ENCODE data around the gene PTPRCAP.
"Not testable (repeated sequence)": the region's sequence is repeated elsewhere in the genome, so short reads cannot be mapped to it uniquely, and the experiment has no call there.

PTPRCAP gene, protein sequence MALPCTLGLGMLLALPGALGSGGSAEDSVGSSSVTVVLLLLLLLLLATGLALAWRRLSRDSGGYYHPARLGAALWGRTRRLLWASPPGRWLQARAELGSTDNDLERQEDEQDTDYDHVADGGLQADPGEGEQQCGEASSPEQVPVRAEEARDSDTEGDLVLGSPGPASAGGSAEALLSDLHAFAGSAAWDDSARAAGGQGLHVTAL

DNA sequence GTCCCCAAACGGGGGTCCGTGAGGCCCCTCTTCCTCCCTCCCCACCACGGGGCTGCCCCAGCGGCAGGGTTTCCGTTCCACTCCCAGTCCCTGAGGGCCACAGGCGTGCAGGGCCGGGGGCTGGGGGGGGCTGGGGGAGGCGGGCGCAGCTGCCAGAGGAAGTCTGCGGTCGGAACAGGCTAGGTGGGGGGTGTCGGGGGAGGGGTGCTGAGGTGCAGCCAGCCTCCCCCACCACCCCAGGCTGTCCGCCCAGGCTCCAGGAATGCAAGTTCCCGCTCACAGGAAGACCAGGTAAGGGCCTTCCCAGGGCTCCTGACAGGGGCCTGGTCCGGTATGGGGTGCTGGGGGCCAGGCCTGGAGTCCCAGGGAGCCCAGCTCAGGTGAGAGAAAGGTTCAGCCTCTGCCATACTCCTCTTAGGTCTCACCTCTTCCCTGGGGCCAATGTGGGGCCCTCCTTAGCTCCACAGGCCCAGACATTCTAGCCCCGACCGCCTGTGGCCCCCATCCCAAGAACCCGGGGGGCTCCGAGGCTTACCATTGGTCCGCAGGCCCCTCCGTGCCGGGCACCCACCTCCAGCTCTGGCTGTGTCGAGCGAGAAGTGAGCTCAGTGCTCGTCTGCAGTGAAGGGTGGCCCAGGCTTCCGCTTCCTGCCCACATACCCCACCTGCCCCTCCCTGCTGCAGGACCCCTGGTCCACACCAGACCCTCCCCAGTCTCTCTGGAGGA lies at the start of gene PTPRCAP:
Gene PTPRCAP (minus strand): TSS at position 601 of the 727 bp plus-strand sequence. CDS start 63 bp downstream, at position 538.
- DNase-seq: peak; percentile 84

DNA sequence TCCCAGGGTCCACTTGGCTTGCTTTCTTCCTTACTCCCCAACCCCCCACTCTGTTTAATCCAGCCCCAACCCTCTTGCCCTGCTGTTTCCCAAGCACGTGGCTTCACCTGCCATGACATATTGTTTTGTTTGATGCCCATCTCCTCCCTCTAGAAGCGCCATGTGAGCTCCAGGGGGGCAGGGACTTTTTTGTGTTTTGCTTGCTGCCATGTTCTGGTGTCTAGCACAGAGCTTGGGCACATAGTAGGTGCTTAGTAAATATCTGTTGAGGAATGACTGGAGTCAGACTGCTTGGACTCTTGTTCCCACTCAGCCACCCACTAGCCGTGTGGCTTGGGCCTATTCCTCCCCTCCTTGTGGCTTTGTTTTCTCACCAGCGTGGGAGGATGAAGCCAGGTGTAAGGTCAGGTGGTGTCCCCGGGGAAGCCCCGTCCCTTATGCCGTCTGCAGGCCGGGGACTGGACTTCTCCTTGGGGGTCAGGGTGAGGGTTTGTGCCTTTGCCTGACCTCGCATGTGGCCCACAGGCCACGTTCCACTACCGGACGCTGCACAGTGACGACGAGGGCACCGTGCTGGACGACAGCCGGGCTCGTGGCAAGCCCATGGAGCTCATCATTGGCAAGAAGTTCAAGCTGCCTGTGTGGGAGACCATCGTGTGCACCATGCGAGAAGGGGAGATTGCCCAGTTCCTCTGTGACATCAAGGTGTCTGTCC lies 49.2 kb upstream of the PTPRCAP start:
- DNase-seq: no peak

DNA sequence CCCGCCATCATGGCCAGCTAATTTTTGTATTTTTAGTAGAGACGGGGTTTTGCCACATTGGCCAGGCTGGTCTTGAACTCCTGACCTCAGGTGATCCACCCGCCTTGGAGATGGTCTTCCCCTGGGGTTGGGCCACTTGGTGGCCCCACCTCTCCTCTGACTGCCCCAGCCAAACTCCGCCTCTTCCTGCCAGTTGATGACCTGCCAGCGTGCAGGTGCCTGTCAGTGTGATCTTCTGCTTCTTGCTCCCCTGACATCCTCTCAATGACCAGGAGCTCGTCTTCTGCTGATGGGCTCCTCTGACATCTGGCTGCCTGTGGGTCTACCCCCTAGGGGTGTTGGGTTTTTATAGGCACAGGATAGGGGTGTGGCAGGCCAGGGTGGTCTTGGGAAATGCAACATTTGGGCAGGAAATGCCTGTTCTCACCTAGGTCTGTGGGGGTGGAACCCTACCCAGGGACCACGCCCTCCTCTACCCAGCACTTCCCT lies 48.4 kb upstream of the PTPRCAP start:
- DNase-seq: not testable (repeated sequence)

DNA sequence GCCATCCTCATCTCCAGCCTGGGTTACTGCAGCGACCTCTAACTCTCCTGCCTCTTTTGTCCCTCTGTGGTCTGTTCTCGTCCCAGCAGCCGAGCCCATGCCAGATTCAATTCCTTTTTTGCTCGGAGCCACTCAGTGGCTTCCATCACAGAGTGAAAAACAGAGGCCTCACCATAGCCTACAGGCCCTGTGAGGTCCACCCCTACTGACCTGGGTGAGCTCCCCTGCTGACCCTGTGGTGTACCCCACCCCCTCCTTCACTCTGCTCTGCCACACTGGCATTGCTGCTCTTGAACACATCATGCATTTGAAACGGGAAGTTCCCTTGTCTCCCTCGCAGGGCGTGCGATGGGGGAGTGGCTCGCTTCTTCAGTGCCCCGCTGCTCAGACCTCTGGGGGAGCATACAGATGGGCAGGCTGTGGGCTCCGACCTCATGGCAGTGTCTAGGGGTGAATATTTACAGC lies 47.4 kb upstream of the PTPRCAP start:
- DNase-seq: no peak

DNA sequence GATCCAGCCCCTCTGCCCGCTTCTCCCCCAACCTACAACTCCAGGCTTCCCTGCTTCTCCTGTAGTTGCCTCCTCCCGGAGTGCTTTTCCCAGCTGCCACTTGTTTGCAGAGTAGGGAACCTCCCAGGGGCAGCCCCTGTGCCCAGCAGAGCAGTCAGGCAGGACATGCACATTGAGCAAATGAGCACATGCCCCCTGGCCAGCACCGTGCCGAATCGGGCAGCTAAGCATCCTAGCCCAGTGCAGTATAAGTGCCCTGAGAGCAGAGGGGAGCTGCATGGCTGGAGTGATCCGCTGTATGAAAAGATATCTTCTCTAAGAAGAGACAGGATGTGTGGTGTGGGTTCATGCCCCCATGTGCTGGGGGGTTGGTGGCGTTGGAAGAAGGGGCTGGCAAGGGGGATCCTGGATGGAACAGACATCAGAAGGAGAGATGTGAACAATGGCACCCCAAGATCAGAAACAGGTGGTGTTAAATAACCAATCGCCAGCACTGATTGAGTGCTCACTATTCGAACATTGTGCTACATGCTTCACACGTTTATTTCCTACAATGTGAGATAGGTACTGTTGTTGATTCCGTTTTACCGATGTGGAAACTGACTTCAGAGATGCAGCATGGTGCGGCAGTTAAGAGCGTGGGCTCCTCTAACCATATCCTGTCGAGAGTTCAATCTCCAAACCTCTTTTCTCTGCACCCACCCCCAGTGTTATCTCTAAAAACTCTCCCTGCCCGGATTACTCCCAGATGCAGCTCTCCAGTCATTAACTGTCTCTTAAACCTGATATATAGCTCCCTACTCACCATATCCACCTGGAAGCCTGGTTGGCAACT lies 46.6 kb upstream of the PTPRCAP start:
- DNase-seq: no peak

DNA sequence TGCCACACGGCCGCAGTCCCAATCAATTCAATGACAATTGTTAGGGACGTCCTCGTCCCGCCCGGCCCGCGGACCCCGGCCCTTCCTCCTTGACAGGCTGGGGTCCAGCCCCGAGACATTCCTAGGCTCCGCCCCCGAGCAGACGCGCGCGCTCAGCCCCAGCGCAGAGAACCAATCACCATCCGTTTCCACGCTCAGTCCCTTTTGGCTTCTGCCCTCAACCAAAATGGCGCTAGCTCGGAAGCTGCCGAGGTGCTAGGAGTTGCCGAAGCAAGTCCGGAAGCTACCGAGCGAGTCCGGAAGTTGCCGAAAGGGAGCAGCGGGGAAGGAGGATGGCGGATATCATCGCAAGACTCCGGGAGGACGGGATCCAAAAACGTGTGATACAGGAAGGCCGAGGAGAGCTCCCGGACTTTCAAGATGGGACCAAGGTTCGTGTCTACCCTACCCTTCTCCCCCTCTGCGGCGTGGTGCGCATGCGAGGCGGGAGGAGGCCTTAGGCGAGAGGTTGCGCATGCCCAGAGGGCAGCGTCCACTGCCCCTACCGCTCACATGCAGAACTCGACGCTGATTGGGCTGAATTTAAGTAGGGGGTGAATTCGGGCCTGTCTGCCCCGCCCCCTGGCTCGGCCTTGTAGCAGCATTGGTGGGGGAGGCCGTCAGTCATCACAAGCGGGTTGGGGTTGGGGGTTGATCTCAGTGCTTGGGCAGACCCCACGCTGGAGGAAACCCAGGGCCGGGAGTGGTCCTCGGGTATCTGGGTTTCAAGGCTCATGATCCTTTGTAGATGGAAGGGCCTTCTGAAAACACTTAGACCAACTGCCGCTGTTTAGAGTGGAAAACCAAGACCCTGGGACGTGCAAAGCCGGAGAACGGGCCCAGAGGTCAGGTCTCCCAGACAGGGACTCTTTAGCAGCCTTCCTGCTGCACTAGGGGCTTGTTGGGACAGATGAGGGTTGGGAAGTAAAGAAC lies 45.6 kb upstream of the PTPRCAP start, which contains the start of gene AIP:
Gene AIP (plus strand): TSS at position 200 of the 972 bp plus-strand sequence. CDS start 133 bp downstream, at position 333.
- DNase-seq: peak; percentile 99

DNA sequence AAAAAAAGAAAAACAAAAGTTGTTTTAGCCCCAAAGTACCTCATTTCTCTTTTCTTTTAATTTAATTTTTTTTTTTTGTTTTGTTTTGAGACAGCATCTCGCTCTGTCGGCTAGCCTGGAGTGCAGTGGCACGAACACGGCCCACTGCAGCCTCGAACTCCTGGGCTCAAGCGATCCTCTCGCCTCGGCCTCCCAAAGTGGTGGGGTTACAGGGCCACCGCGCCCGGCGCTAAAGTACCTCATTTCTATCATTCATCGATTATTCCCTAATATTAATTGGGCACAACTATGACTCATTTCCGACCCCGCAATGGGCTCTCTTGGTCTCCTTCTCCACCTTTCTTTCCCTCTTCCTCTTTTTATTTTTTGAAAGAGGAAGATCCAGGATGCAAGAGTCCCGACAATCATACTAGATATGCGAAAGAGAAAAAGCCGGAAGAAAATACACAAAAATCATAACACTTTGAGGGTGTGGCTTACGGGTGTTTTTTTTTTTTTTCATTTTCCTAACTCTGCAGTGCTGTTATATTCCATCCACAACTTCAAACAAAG lies 44.9 kb upstream of the PTPRCAP start:
- DNase-seq: no peak

DNA sequence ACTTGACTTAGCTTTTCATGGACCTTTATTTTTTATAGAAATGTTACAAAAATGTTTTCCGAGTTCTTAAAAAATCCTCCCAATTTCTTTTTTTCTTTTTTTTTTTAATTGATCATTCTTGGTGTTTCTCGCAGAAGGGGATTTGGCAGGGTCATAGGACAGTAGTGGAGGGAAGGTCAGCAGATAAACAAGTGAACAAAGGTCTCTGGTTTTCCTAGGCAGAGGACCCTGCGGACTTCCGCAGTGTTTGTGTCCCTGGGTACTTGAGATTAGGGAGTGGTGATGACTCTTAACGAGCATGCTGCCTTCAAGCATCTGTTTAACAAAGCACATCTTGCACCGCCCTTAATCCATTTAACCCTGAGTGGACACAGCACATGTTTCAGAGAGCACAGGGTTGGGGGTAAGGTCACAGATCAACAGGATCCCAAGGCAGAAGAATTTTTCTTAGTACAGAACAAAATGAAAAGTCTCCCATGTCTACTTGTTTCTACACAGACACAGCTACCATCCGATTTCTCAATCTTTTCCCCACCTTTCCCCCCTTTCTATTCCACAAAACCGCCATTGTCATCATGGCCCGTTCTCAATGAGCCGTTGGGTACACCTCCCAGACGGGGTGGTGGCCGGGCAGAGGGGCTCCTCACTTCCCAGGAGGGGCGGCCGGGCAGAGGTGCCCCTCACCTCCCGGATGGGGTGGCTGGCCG lies 40.0 kb upstream of the PTPRCAP start:
- not testable (repeated sequence) for DNase-seq

DNA sequence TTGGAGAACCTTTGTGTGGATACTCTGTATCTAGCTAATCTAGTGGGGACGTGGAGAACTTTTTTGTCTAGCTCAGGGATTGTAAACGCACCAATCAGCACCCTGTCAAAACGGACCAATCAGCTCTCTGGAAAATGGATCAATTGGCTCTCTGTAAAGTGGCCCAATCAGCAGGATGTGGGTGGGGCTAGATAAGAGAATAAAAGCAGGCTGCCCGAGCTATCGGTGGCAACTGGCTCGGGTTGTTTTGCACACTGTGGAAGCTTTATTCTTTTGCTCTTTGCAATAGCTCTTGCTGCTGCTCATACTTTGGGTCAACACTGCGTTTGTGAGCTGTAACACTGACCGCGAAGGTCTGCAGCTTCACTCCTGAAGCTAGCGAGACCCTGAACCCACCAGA lies 39.2 kb upstream of the PTPRCAP start:
- not testable (repeated sequence) for DNase-seq

DNA sequence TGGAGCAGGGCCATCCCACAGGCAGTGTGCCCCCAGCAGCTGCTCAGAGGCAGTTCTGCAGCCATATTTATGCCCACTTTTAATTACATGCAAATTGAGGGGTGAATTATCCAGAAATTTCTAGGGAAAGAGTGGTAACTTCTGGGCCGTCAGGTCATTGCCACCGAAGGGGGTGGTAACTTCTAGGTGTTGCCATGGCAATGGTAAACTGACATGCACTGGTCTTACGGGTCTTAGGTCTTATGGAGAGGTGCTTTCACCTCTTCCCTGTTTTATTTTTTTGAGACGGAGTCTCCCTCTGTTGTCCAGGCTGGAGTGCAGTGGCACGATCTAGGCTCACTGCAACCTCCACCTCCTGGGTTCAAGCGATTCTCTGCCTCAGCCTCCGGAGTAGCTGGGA lies 35.4 kb upstream of the PTPRCAP start:
- DNase-seq: no peak

DNA sequence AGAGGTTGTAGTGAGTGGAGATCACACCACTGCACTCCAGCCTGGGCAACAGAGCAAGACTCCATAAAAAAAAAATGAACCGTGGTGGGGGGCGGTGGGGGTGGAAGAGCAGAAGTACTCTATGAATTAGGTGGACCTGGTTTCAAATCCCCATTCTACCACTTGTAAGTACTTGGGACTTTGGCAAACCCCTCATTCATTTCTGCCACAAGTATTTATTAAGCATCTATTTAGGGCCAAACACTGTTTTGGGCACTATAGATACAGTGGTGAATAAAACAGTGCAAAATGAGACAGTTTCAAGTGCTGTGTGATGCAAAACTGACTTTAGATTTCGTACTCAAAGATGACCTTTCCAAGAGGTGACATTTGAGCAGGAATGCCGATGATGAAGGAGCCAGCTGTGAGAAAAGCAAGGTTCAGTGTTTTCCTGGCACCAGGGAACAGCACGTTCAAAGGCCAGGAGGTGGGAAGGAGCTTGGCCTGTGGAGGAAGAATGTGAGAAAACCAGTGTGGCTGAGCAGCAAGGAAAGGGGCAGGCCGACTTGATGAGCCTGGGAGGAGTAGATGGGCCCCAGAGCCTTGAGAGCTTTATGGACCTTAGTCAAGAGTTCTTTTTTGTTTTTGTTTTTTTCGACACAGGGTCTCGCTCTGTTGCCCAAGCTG lies 33.0 kb upstream of the PTPRCAP start:
- DNase-seq: no peak

DNA sequence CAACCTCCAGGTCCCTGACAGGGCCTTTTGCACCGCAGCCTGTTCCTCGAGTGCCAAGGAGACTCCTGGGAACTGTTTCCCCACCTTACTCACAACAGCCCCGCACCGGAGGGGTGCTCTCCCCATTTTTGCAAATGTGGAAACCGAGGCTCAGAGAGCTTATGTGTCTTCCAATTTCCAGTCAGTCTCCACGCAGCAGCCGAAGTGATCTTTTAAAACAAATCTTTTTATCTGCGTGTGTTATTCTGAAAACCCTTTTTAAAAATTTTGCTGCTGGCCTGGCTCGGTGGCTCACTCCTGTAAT lies 32.0 kb upstream of the PTPRCAP start:
- DNase-seq: no peak

DNA sequence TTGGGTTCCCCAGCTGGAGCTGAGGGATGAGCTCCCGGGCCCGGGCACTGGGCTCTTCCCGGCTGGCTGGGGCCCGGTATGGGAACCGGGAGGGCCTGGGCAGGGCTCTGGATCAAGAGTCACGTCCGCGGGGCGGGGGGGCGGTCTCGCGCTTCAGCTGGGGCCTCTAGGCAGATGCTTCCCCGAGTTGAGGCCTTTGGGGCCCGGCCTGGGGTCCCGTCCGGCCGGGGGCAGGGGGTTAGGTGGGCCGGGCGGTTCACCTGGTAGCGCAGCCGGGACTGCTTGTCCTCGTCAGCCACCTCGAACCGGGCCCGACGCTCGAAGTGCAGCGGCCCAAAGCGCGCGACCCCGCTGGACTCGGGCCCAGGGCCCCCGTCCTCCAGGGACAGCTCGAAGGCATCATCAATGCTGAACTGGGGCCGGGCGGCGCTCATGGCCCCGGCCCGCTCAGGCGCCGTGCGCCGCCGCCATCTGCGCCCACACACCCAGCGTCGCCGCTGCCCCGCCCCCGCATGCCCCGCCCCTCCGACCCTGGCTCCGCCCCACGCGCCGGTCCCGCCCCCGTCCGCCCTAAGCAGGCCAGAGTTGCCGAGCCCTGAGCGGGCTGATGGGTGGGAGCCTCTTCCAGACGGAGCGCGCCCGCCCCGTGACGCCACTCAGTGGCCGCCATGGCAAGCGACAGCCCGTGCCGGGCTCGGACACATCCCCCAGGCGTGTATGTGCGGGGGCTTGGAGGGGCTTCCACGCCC lies 31.5 kb upstream of the PTPRCAP start, which contains the start of gene TMEM134:
Gene TMEM134 (minus strand): TSS at position 493 of the 749 bp plus-strand sequence. CDS start 59 bp downstream, at position 434.
- peak; percentile 83 for DNase-seq

DNA sequence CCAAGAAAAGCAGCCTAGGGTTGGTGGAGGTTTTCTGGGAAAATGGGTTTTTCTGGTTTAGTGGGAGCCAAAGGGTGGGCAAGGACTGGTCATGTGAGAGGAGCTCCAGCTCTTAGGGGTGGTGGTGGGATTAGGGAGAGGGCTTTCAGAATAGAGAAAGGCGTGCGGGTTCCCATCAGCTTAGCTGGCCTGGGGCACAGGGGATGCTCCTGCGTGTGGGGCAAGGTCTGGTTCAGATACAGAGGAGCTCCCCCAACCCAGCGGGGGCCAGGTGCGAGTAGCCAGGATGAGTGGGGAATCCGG lies 30.9 kb upstream of the PTPRCAP start:
- DNase-seq: no peak

DNA sequence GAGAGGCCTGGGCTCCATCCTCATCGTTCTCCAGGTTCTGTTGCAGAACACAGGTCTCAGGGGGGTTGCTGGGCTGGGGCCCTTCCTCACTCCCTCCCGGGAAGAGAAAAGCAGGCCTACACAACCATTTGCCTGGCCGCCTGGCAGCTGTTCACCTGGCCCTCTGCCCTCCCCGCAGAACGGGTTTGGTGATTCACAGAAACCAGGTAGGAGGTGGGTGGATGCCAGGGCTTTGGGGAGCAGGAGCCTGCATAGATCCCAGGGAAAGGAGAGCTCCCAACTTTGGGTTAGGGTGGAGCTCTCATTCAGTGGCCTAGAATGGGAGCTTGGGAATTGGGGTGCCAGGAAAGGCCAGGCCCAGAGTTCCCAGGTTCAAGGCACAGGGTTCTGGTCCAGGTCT lies 30.6 kb upstream of the PTPRCAP start:
- DNase-seq: no peak

DNA sequence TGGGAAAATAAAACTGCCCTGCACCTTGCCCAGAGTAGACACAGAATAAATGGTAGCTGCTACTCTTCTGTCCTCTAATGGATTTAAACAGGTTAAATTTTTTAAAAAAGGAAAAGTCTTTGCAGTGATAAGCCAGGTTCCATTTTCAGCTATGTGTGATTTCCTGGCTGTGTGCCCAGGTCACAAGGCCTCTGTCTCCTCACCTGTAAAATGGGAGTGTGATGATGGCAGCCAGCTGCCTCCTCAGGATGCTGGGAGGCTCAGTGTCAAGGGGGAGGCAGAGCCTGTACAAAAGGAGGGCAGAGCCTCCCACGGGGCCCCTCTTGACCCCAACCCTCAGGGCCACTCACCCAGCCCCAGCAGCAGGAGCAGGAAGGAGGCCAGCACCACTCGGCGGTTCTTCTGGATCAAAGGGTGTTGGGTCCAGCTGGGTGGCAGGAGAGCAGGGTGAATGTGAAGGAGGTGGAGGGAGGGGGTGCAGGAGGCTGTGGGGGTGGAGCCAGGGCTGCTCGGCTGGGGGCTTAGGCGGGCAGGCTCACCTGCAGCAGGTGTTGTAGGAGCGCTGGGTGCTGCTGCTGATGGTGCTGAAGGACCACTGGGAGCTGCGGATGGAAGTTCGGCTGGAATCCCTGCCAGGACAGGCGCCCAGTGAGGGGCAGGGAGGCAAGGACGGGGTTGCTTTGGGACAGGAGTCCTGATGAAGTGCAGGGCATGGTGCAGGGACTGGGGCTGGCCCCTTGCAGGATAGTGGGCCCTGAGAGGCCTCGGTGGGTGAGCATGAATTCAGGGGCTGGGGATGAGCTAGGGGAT lies 29.7 kb upstream of the PTPRCAP start:
- no peak for DNase-seq

DNA sequence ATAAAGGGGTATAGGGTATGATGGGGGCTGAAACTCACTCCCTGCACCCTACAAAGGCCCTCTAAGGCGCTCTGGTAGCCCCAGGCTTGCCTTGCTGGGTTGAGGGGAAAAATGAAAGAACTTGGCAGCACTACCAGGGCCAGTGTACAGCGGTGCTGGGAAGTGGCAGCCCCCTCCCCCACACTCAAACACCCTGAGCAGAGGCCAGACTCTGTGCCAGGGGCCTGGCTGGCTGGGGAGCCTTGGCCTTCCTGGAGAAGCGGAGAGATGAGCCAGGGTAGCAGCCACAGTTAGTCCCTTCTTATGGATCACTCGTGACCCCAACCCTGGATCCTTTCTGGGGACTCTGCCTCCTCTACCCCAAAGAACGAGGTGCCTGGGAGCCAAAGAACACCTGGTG lies 28.9 kb upstream of the PTPRCAP start:
- DNase-seq: no peak

DNA sequence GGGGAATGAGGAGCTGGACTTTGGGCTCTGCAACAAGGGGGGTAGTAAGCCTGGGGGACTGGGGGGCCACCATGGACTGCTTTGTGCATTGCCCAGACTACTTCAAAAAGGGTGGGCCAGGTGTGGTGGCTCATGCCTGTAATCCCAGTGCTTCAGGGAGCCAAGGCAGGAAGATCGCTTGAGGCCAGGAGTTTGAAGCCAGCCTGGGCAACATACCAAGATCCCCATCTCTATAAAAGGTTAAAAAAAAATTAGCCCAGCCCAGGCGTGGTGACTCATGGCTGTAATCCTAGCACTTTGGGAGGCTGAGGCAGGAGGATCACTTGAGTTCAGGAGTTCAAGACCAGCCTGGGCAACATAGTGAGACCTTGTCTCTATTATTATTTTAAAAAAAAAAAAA lies 28.0 kb upstream of the PTPRCAP start:
- not testable (repeated sequence) for DNase-seq

DNA sequence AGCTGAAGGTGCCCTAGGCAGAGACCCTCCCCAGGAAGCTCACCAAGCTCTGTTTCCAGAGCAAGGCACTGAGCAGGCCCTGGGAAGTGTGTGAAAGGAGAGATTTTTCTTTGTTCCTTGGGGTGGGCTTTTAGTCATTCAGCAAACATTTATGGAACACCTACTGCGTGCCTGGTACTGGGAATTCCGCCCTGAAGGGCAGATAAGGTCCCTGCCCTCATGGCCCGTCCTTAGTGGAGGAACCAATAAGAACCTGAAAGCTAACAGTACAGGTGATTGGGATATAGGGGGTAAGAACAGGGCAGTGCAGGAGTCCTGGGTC lies 27.7 kb upstream of the PTPRCAP start:
- DNase-seq: no peak

Data from KG1 (cell line).